Kidney (tissue), 14 donors: ENCODE measurements around the gene CRKL. TPM values are rescaled to one million over a fixed set of nuclear protein-coding genes. Genes with fewer than 3 reads are reported as not detected.
A peak's percentile ranks its signal among the peaks of the same experiment; 100 is the strongest.

ENCODE experiments used
- DNase-seq, 5 donors: peaks; one replicate each; pipeline ENCODE4 v3.0.0-alpha.2; 2013 to 2020
- FAIRE-seq: peaks from 2 replicates; lab custom pipeline; 2012; peaks lifted over from hg19 to GRCh38; lab: Jason Lieb, UNC
- H3K27ac ChIP-seq, 2 donors: one replicate each; pipeline ENCODE4 v1.7.0; 2013; ENCODE audit warnings: low read depth in 2 of 2, low read length in 2 of 2, inconsistent platforms in 1 of 2
- H3K27me3 ChIP-seq: one replicate; pipeline ENCODE4 v1.7.1; 2013; ENCODE audit warnings: low read length, inconsistent platforms; ENCODE audit not compliant: control insufficient read depth, insufficient read depth
- H3K36me3 ChIP-seq, 3 donors: one replicate each; pipeline versions ENCODE4 v1.7.0 to v1.7.1; 2013; ENCODE audit warnings: low read length in 3 of 3, control low read depth in 1 of 3, inconsistent platforms in 1 of 3; ENCODE audit not compliant: insufficient read depth in 3 of 3, control insufficient read depth in 2 of 3
- H3K4me1 ChIP-seq, 3 donors: one replicate each; pipeline versions ENCODE4 v1.7.0 to v1.7.1; 2013; ENCODE audit warnings: low read length in 3 of 3, inconsistent platforms in 1 of 3, low read depth in 1 of 3; ENCODE audit not compliant: control insufficient read depth in 2 of 3, insufficient read depth in 2 of 3
- H3K4me3 ChIP-seq, 3 donors: one replicate each; pipeline versions ENCODE4 v1.7.0 to v1.8.1; 2013; ENCODE audit warnings: low read length in 3 of 3, control low read depth in 1 of 3, inconsistent platforms in 1 of 3
- H3K9ac ChIP-seq, 3 donors: one replicate each; pipeline versions ENCODE4 v1.7.0 to v1.7.1; 2013; ENCODE audit warnings: low read length in 3 of 3, control low read depth in 1 of 3, inconsistent platforms in 1 of 3
- H3K9me3 ChIP-seq, 3 donors: one replicate each; pipeline versions ENCODE4 v1.7.0 to v1.7.1; 2013; ENCODE audit warnings: low read length in 3 of 3, control low read depth in 1 of 3, inconsistent platforms in 1 of 3; ENCODE audit not compliant: control insufficient read depth in 2 of 3, insufficient read depth in 1 of 3
- CTCF ChIP-seq: IDR thresholded peaks from 3 replicates; pipeline ENCODE4 v1.5.1; 2012; ENCODE audit warnings: mild to moderate bottlenecking, moderate library complexity, borderline replicate concordance; ENCODE audit not compliant: insufficient read depth; ENCODE audit errors: extremely low read depth
- intact Hi-C: fragments of 100-400 bp; cut with DNase I; formaldehyde crosslinking; loops from one replicate; pipeline ENCODE4 v1.11.1; 2022
- polyA plus RNA-seq: library from polyadenylated mRNA; stranded (reverse); fragments of 350-450 nt; fragmentation: Illumina TruSeq; extraction: RNeasy Lipid Tissue Mini Kit (QIAGEN cat#74804); gene quantifications from one replicate; pipeline ENCODE4 v1.2.3, GENCODE V29; 2014; ENCODE audit warnings: low read depth, low replicate concordance; ENCODE audit not compliant: insufficient read depth
- total RNA-seq: library from RNA; stranded (reverse); fragmentation: NEBNext Ultra II Directional; extraction: Animal tissue kit (Norgen Biotek cat#: 25700); gene quantifications from one replicate; pipeline ENCODE4 v1.2.1, GENCODE V29; 2021
- donor health status: control.
- donor health status: control.
- donor health status: control.
- donor health status: control.
- donor health status: control.
- donor health status: DM: yes; HTN: yes; CAD: no.
- donor health status: Normal renal cell carcinoma (clear cell type).

Gene CRKL
- total and polyA plus RNA-seq, 2 donors from 2014 or later, result 11.9 to 44.7 TPM

- intact Hi-C loops, result no loop called here
- Histone ChIP-seq H3K4me1 (peaks cover 0 to 8% (median under 1%) of the 10 kb centered on the region in 3 donors), H3K27ac (no peak overlapping the region), H3K4me3 (no peak overlapping the region), H3K36me3 (peaks cover 0 to 20% (median 8%) of the 10 kb centered on the region in 3 donors), H3K9ac (no peak overlapping the region), H3K9me3 (no peaks in the 10 kb centered on the region), H3K27me3 (no peaks in the 10 kb centered on the region)
- DNase-seq, result peak in 1 of 5 donors; percentile 73
- FAIRE-seq, result no peak
- no peak for TF ChIP-seq CTCF
Observed at GRCh38 chr22:20995329-20996030, 78.3 kb downstream of the CRKL start.

GRCh38 chr22:20996031-20996410 is 78.8 kb downstream of the CRKL start:
- H3K9me3 ChIP-seq, result no peaks in the 10 kb centered on the region
- intact Hi-C loops, result no loop called here
- H3K4me1 ChIP-seq, result peaks cover 0 to 13% (median 4%) of the 10 kb centered on the region in 3 donors
- FAIRE-seq, result no peak
- H3K4me3 ChIP-seq, result no peak overlapping the region
- no peaks in the 10 kb centered on the region for H3K27me3 ChIP-seq
- no peak overlapping the region for H3K9ac ChIP-seq
- DNase-seq, result no peak
- H3K36me3 ChIP-seq, result peaks cover 0 to 20% (median 8%) of the 10 kb centered on the region in 3 donors
- H3K27ac ChIP-seq, result no peak overlapping the region
- no peak for TF ChIP-seq CTCF

- Histone ChIP-seq H3K9me3 (no peaks in the 10 kb centered on the region), H3K27me3 (no peaks in the 10 kb centered on the region), H3K36me3 (peaks cover 0 to 17% (median 8%) of the 10 kb centered on the region in 3 donors), H3K9ac (no peak overlapping the region), H3K27ac (no peak overlapping the region), H3K4me3 (no peak overlapping the region), H3K4me1 (peaks cover 0 to 16% (median 4%) of the 10 kb centered on the region in 3 donors)
- DNase-seq (peak in 1 of 5 donors; percentile 77), FAIRE-seq (no peak)
- intact Hi-C loops, result no loop called here
- TF ChIP-seq CTCF, result no peak
Observed at GRCh38 chr22:20996598-20997535, 79.7 kb downstream of the CRKL start.
